Suppressor macrophage treated with lipopolysaccharide for 1 hour (primary cell): Measurements from ENCODE around the gene WDR33.
"Not testable (repeated sequence)": the region's sequence is repeated elsewhere in the genome, so short reads cannot be mapped to it uniquely, and the experiment has no call there.

Source experiments
- DNase-seq, 3 donors: peaks; one replicate each; pipeline ENCODE4 v3.0.0-alpha.2; 2020 to 2022

WDR33 gene

GRCh38 chr2:127807678-127808353 lies 3.2 kb downstream of the WDR33 start:
- DNase-seq: peak in 2 of 3 donors; percentile 14 to 39

GRCh38 chr2:127806860-127807259 lies 4.1 kb downstream of the WDR33 start:
- not testable (repeated sequence) for DNase-seq

GRCh38 chr2:127805491-127805890 lies 5.5 kb downstream of the WDR33 start:
- no peak for DNase-seq

GRCh38 chr2:127799926-127800325 lies 11.0 kb downstream of the WDR33 start:
- peak; percentile 18 to 46 (median 43) for DNase-seq

- peak; percentile 2 to 28 (median 17) for DNase-seq
Measured at GRCh38 chr2:127796389-127796788, 14.6 kb downstream of the WDR33 start.

- peak; percentile 15 to 60 (median 57) for DNase-seq
Measured at GRCh38 chr2:127794901-127795300, 16.1 kb downstream of the WDR33 start.

- DNase-seq: no peak
Measured at GRCh38 chr2:127792805-127793204, 18.2 kb downstream of the WDR33 start.

GRCh38 chr2:127790694-127791529 lies 20.1 kb downstream of the WDR33 start:
- DNase-seq: peak in 2 of 3 donors; percentile 11 to 21

GRCh38 chr2:127786048-127786809 lies 24.7 kb downstream of the WDR33 start:
- DNase-seq: no peak

GRCh38 chr2:127784965-127785518 lies 25.9 kb downstream of the WDR33 start:
- no peak for DNase-seq

GRCh38 chr2:127783101-127783500 lies 27.9 kb downstream of the WDR33 start:
- DNase-seq: peak in 2 of 3 donors; percentile 1 to 29

- no peak for DNase-seq
Measured at GRCh38 chr2:127778850-127779249, 32.1 kb downstream of the WDR33 start.

GRCh38 chr2:127778447-127778846 lies 32.5 kb downstream of the WDR33 start:
- DNase-seq: no peak

- DNase-seq: no peak
Measured at GRCh38 chr2:127776122-127776780, 34.7 kb downstream of the WDR33 start.

GRCh38 chr2:127771756-127772155 lies 39.2 kb downstream of the WDR33 start:
- DNase-seq: no peak

GRCh38 chr2:127770973-127771735 lies 39.8 kb downstream of the WDR33 start:
- DNase-seq: peak; percentile 2 to 38 (median 14)

GRCh38 chr2:127770534-127770933 lies 40.4 kb downstream of the WDR33 start:
- DNase-seq: not testable (repeated sequence)

- DNase-seq: no peak
Measured at GRCh38 chr2:127769587-127769986, 41.4 kb downstream of the WDR33 start.

GRCh38 chr2:127768775-127769479 lies 42.0 kb downstream of the WDR33 start:
- no peak for DNase-seq

- no peak for DNase-seq
Measured at GRCh38 chr2:127763776-127764175, 47.2 kb downstream of the WDR33 start.

- DNase-seq: no peak
Measured at GRCh38 chr2:127762846-127763245, 48.1 kb downstream of the WDR33 start.
